ENCODE measurements around the gene NR2F2. TPM values are rescaled to one million over a fixed set of nuclear protein-coding genes. Genes with fewer than 3 reads are reported as not detected.

The NR2F2 gene
- total RNA-seq, 4 donors from 2014 or later = 4.3 to 14.6 (median 9.3) TPM

DNA sequence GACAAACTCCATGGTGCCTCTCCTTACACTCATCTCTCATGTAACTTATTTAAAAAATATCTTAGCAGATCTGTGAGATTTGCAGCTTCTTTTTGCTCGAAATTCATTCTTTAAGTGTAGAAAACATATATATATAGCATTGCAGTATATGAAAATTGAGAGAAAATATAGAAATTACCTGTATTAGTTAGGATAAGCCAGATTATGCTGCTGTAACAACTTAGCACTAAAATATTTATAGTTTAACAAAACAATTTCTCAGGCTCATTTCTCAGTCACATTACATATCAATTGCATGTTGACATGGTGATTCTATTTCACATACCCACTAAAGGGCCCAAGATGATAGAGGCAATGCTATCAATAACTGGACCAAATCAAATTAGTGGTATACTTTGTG is 54.7 kb downstream of the NR2F2 start:
- Histone ChIP-seq H3K4me1 (no peaks in the 10 kb centered on the region), H3K9me3 (no peaks in the 10 kb centered on the region), H3K27me3 (peaks cover 0 to 4% (median 0%) of the 10 kb centered on the region in 3 donors), H3K4me3 (no peak overlapping the region), H3K36me3 (no peaks in the 10 kb centered on the region), H3K27ac (no peak overlapping the region)
- in situ Hi-C loops (cut with MboI; ENCODE audit: low sequenced_read_pairs in 4 of 4) (no loop called here), intact Hi-C loops (cut with DNase I; ENCODE audit: low total_unique reads) (no loop called here)
- no peak for TF ChIP-seq POLR2A (IDR thresholded peaks at IDR 0.05)
- TF ChIP-seq, protein P1, sequence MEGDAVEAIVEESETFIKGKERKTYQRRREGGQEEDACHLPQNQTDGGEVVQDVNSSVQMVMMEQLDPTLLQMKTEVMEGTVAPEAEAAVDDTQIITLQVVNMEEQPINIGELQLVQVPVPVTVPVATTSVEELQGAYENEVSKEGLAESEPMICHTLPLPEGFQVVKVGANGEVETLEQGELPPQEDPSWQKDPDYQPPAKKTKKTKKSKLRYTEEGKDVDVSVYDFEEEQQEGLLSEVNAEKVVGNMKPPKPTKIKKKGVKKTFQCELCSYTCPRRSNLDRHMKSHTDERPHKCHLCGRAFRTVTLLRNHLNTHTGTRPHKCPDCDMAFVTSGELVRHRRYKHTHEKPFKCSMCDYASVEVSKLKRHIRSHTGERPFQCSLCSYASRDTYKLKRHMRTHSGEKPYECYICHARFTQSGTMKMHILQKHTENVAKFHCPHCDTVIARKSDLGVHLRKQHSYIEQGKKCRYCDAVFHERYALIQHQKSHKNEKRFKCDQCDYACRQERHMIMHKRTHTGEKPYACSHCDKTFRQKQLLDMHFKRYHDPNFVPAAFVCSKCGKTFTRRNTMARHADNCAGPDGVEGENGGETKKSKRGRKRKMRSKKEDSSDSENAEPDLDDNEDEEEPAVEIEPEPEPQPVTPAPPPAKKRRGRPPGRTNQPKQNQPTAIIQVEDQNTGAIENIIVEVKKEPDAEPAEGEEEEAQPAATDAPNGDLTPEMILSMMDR (IDR thresholded peaks at IDR 0.05 in 4 of 5, conservative IDR thresholded peaks at IDR 0.05 in 1 of 5) = no peak
- no peak for ATAC-seq
- no peak for DNase-seq

DNA sequence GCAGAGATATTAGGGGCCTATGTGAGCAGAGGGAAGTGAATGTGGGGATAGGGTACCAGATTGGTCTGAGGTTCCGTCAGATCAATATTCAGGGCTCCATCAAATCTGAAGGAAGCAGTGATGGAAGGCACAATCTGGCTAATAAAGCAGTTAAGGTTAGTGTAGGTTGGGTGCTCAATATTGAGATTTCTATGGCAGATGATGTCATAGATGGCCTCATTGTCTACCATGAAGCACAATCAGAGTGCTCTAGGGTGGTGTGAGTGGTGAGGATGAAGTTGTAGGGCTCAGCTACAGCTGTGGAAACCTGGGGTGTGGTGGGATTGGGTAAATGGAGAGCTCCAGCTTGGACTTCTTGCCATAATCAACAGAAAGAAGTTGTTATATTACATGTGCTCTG is 58.2 kb downstream of the NR2F2 start:
- peaks cover 0 to 4% (median 0%) of the 10 kb centered on the region in 3 donors for H3K27me3 ChIP-seq
- in situ Hi-C loops (cut with MboI; ENCODE audit: low sequenced_read_pairs in 4 of 4) (no loop called here), intact Hi-C loops (cut with DNase I; ENCODE audit: low total_unique reads) (no loop called here)
- no peak overlapping the region for H3K27ac ChIP-seq
- DNase-seq (no peak), ATAC-seq (no peak)
- TF ChIP-seq POLR2A (IDR thresholded peaks at IDR 0.05) = no peak
- TF ChIP-seq, protein P1 (IDR thresholded peaks at IDR 0.05 in 4 of 5, conservative IDR thresholded peaks at IDR 0.05 in 1 of 5) = no peak
- no peaks in the 10 kb centered on the region for H3K36me3 ChIP-seq
- H3K4me1 ChIP-seq = no peaks in the 10 kb centered on the region
- no peak overlapping the region for H3K4me3 ChIP-seq
- no peaks in the 10 kb centered on the region for H3K9me3 ChIP-seq

MicroRNAs encoded within 50 kb of the gene (microRNA counts, 767-probe panel; counts per million panel counts)
- 356 to 448 counts per million in 2 donors for microRNA hsa-miR-1469
